Kidney (tissue), 14 donors: Measurements from ENCODE around the gene CD320. TPM values are rescaled to one million over a fixed set of nuclear protein-coding genes. Genes with fewer than 3 reads are reported as not detected.
A peak's percentile ranks its signal among the peaks of the same experiment; 100 is the strongest.

ENCODE experiments used
- DNase-seq, 5 donors: peaks; one replicate each; pipeline ENCODE4 v3.0.0-alpha.2; 2013 to 2020
- FAIRE-seq: peaks from 2 replicates; lab custom pipeline; 2012; peaks lifted over from hg19 to GRCh38; lab: Jason Lieb, UNC
- H3K27ac ChIP-seq, 2 donors: one replicate each; pipeline ENCODE4 v1.7.0; 2013; ENCODE audit warnings: low read depth in 2 of 2, low read length in 2 of 2, inconsistent platforms in 1 of 2
- H3K27me3 ChIP-seq: one replicate; pipeline ENCODE4 v1.7.1; 2013; ENCODE audit warnings: low read length, inconsistent platforms; ENCODE audit not compliant: control insufficient read depth, insufficient read depth
- H3K36me3 ChIP-seq, 3 donors: one replicate each; pipeline versions ENCODE4 v1.7.0 to v1.7.1; 2013; ENCODE audit warnings: low read length in 3 of 3, control low read depth in 1 of 3, inconsistent platforms in 1 of 3; ENCODE audit not compliant: insufficient read depth in 3 of 3, control insufficient read depth in 2 of 3
- H3K4me1 ChIP-seq, 3 donors: one replicate each; pipeline versions ENCODE4 v1.7.0 to v1.7.1; 2013; ENCODE audit warnings: low read length in 3 of 3, inconsistent platforms in 1 of 3, low read depth in 1 of 3; ENCODE audit not compliant: control insufficient read depth in 2 of 3, insufficient read depth in 2 of 3
- H3K4me3 ChIP-seq, 3 donors: one replicate each; pipeline versions ENCODE4 v1.7.0 to v1.8.1; 2013; ENCODE audit warnings: low read length in 3 of 3, control low read depth in 1 of 3, inconsistent platforms in 1 of 3
- H3K9ac ChIP-seq, 3 donors: one replicate each; pipeline versions ENCODE4 v1.7.0 to v1.7.1; 2013; ENCODE audit warnings: low read length in 3 of 3, control low read depth in 1 of 3, inconsistent platforms in 1 of 3
- H3K9me3 ChIP-seq, 3 donors: one replicate each; pipeline versions ENCODE4 v1.7.0 to v1.7.1; 2013; ENCODE audit warnings: low read length in 3 of 3, control low read depth in 1 of 3, inconsistent platforms in 1 of 3; ENCODE audit not compliant: control insufficient read depth in 2 of 3, insufficient read depth in 1 of 3
- CTCF ChIP-seq: IDR thresholded peaks from 3 replicates; pipeline ENCODE4 v1.5.1; 2012; ENCODE audit warnings: mild to moderate bottlenecking, moderate library complexity, borderline replicate concordance; ENCODE audit not compliant: insufficient read depth; ENCODE audit errors: extremely low read depth
- intact Hi-C: fragments of 100-400 bp; cut with DNase I; formaldehyde crosslinking; loops from one replicate; pipeline ENCODE4 v1.11.1; 2022
- polyA plus RNA-seq: library from polyadenylated mRNA; stranded (reverse); fragments of 350-450 nt; fragmentation: Illumina TruSeq; extraction: RNeasy Lipid Tissue Mini Kit (QIAGEN cat#74804); gene quantifications from one replicate; pipeline ENCODE4 v1.2.3, GENCODE V29; 2014; ENCODE audit warnings: low read depth, low replicate concordance; ENCODE audit not compliant: insufficient read depth
- total RNA-seq: library from RNA; stranded (reverse); fragmentation: NEBNext Ultra II Directional; extraction: Animal tissue kit (Norgen Biotek cat#: 25700); gene quantifications from one replicate; pipeline ENCODE4 v1.2.1, GENCODE V29; 2021
- donor health status: control.
- donor health status: control.
- donor health status: control.
- donor health status: control.
- donor health status: control.
- donor health status: DM: yes; HTN: yes; CAD: no.
- donor health status: Normal renal cell carcinoma (clear cell type).

CD320 gene
- total and polyA plus RNA-seq, 2 donors from 2014 or later = 26.1 to 63.1 TPM

- no peak for DNase-seq
- peaks cover 3 to 22% (median 10%) of the 10 kb centered on the region in 3 donors for H3K4me1 ChIP-seq
- H3K9ac ChIP-seq = no peak overlapping the region
- no peak for FAIRE-seq
- H3K27ac ChIP-seq = no peak overlapping the region
- intact Hi-C loops = no loop called here
- TF ChIP-seq CTCF = peak; percentile 13
- H3K27me3 ChIP-seq = no peaks in the 10 kb centered on the region
- no peaks in the 10 kb centered on the region for H3K9me3 ChIP-seq
- peaks cover 2 to 7% (median 6%) of the 10 kb centered on the region in 3 donors for H3K36me3 ChIP-seq
- no peak overlapping the region for H3K4me3 ChIP-seq
These were observed 16.3 kb upstream of the CD320 start for GRCh38 chr19:8324186-8325050.

- intact Hi-C loops = no loop called here
- H3K4me1 ChIP-seq = peaks cover 3 to 22% (median 10%) of the 10 kb centered on the region in 3 donors
- no peak overlapping the region for H3K9ac ChIP-seq
- FAIRE-seq = no peak
- no peak overlapping the region for H3K4me3 ChIP-seq
- peaks cover 2 to 7% (median 6%) of the 10 kb centered on the region in 3 donors for H3K36me3 ChIP-seq
- no peaks in the 10 kb centered on the region for H3K9me3 ChIP-seq
- DNase-seq = no peak
- no peaks in the 10 kb centered on the region for H3K27me3 ChIP-seq
- no peak for TF ChIP-seq CTCF
- no peak overlapping the region for H3K27ac ChIP-seq
These were observed 15.6 kb upstream of the CD320 start for GRCh38 chr19:8323781-8324185.

GRCh38 chr19:8322638-8322997, 14.5 kb upstream of the CD320 start:
- Histone ChIP-seq H3K27ac (no peak overlapping the region), H3K9me3 (no peaks in the 10 kb centered on the region), H3K36me3 (peaks cover 2 to 7% (median 6%) of the 10 kb centered on the region in 3 donors), H3K9ac (peak overlapping the region in 1 of 3 donors; percentile 96), H3K4me1 (peaks cover 3 to 22% (median 10%) of the 10 kb centered on the region in 3 donors), H3K27me3 (no peaks in the 10 kb centered on the region), H3K4me3 (peak overlapping the region; percentile 5 to 99 (median 89))
- TF ChIP-seq CTCF = no peak
- FAIRE-seq (no peak), DNase-seq (no peak)
- intact Hi-C loops = no loop called here
